GM12878 (cell line): ENCODE data around the gene NCKAP5L. TPM values are rescaled to one million over a fixed set of nuclear protein-coding genes. Genes with fewer than 3 reads are reported as not detected.

ENCODE experiments used
- ATAC-seq: fragments of 200-7000 bp; cut with Tn5 transposase; 3 replicates; pipeline ENCODE4 v1.9.1; 2020; ENCODE audit warnings: mild to moderate bottlenecking, moderate library complexity
- BruUV-seq: library from RNA; stranded (reverse); fragments of 400-500 nt; replicated peaks from 2 replicates; lab custom pipeline; 2021; lab: Mats Ljungman, UMichigan
- CTCF ChIA-PET: fragments of 300-600 bp; sonication (Branson Sonifier 250); formaldehyde crosslinking; extraction: SDS; loops from one replicate; lab custom pipeline; 2021; ENCODE audit warnings: inconsistent platforms; lab: Yijun Ruan, JAX
- POLR2A ChIA-PET: fragments of 350-600 bp; formaldehyde crosslinking; extraction: SDS; loops from one replicate; lab custom pipeline; 2021; ENCODE audit warnings: inconsistent platforms; lab: Charles Lee
- RAD21 ChIA-PET: fragments of 300-600 bp; sonication (Branson Sonifier 250); formaldehyde crosslinking; loops from one replicate; lab custom pipeline; 2023; ENCODE audit warnings: antibody characterized with exemption; ENCODE audit not compliant: unreplicated experiment; lab: Charles Lee
- SMC1A ChIA-PET: fragments of 300-600 bp; sonication (Branson Sonifier 250); formaldehyde crosslinking; loops from one replicate; lab custom pipeline; 2023; ENCODE audit not compliant: unreplicated experiment, uncharacterized antibody; lab: Charles Lee
- DNase-seq: peaks from one replicate; pipeline ENCODE4 v3.0.0-alpha.2; 2011; ENCODE audit warnings: low read depth, low spot score
- FAIRE-seq: peaks from 3 replicates; lab custom pipeline; 2011; peaks lifted over from hg19 to GRCh38; lab: Jason Lieb, UNC
- H2AFZ ChIP-seq: 2 replicates; pipeline ENCODE4 v1.6.0; 2011; ENCODE audit warnings: low read depth, low read length, control low read depth; ENCODE audit not compliant: control insufficient read depth
- H3K27ac ChIP-seq: 2 replicates; pipeline ENCODE4 v1.5.1; 2011; ENCODE audit warnings: control low read depth; ENCODE audit not compliant: control insufficient read depth, insufficient read depth
- H3K27me3 ChIP-seq, 2 experiments: replicated peaks in 1 of 2; 2 replicates each; pipeline versions ENCODE4 v1.6.0 to v1.6.1; 2011; ENCODE audit warnings: low read length in 1 of 2; ENCODE audit not compliant: control insufficient read depth in 2 of 2, insufficient read depth in 2 of 2
- H3K36me3 ChIP-seq, 2 experiments: 2 replicates each; pipeline ENCODE4 v1.5.1; 2011; ENCODE audit warnings: low read length in 1 of 2; ENCODE audit not compliant: control insufficient read depth in 2 of 2, insufficient read depth in 2 of 2
- H3K4me1 ChIP-seq: 2 replicates; pipeline ENCODE4 v1.6.1; 2011; ENCODE audit warnings: mild to moderate bottlenecking, low read length, moderate library complexity, mixed read lengths; ENCODE audit not compliant: control insufficient read depth, insufficient read depth
- H3K4me2 ChIP-seq: 2 replicates; pipeline ENCODE4 v1.6.0; 2011; ENCODE audit warnings: control low read depth; ENCODE audit not compliant: control insufficient read depth, insufficient read depth
- H3K4me3 ChIP-seq: fragments of 200-600 bp; sonication (generic); 2 replicates; pipeline ENCODE4 v1.5.1; 2016
- H3K79me2 ChIP-seq: 2 replicates; pipeline ENCODE4 v1.6.0; 2011; ENCODE audit warnings: low read length; ENCODE audit not compliant: control insufficient read depth, insufficient read depth
- H3K9ac ChIP-seq: 2 replicates; pipeline ENCODE4 v1.8.0; 2011; ENCODE audit warnings: low read length, control low read depth, mixed read lengths; ENCODE audit not compliant: control insufficient read depth, insufficient read depth
- H3K9me3 ChIP-seq: replicated peaks from 3 replicates; pipeline ENCODE4 v1.5.1; 2011; ENCODE audit warnings: mild to moderate bottlenecking, low read length; ENCODE audit not compliant: control insufficient read depth, insufficient read depth
- H4K20me1 ChIP-seq: 2 replicates; pipeline ENCODE4 v1.6.0; 2011; ENCODE audit not compliant: control insufficient read depth, insufficient read depth
- CREB1 ChIP-seq: IDR thresholded peaks from 2 replicates; pipeline ENCODE4 v1.6.1; 2012; ENCODE audit warnings: low read depth, mild to moderate bottlenecking, inconsistent platforms
- JUND ChIP-seq: IDR thresholded peaks from 2 replicates; pipeline ENCODE4 v1.6.1; 2012; ENCODE audit warnings: low read depth, mild to moderate bottlenecking, low read length, improper control_type of control experiment, moderate library complexity
- KAT2A ChIP-seq: conservative IDR thresholded peaks from 2 replicates; pipeline ENCODE4 v1.6.1; 2011; ENCODE audit warnings: low read depth, low read length; ENCODE audit not compliant: control insufficient read depth
- NBN ChIP-seq: fragments of 450-650 bp; IDR thresholded peaks from 2 replicates; pipeline ENCODE4 v1.6.1; 2016
- NRF1 ChIP-seq: conservative IDR thresholded peaks from 2 replicates; pipeline ENCODE4 v1.6.1; 2011; ENCODE audit warnings: mild to moderate bottlenecking, low read depth, low read length, improper control_type of control experiment
- PKNOX1 ChIP-seq: fragments of 450-650 bp; IDR thresholded peaks from 2 replicates; pipeline ENCODE4 v1.6.1; 2016; ENCODE audit warnings: mild to moderate bottlenecking
- POLR2A ChIP-seq: IDR thresholded peaks from 2 replicates; pipeline ENCODE4 v1.6.1; 2011; ENCODE audit warnings: low read depth, mild to moderate bottlenecking, low read length
- POLR2AphosphoS5 ChIP-seq: IDR thresholded peaks from 2 replicates; pipeline ENCODE4 v1.6.1; 2011; ENCODE audit warnings: mild to moderate bottlenecking, low read length, inconsistent platforms
- RAD51 ChIP-seq: fragments of 450-650 bp; IDR thresholded peaks from 2 replicates; pipeline ENCODE4 v1.6.1; 2016; ENCODE audit warnings: moderate library complexity, mild to moderate bottlenecking, inconsistent platforms
- SPI1 ChIP-seq: IDR thresholded peaks from 2 replicates; pipeline ENCODE4 v1.6.1; 2011; ENCODE audit warnings: low read depth, mild to moderate bottlenecking, low read length, moderate library complexity, borderline replicate concordance; ENCODE audit not compliant: insufficient read depth
- TARDBP ChIP-seq: IDR thresholded peaks from 2 replicates; pipeline ENCODE4 v1.6.1; 2016; ENCODE audit warnings: borderline replicate concordance
- USF2 ChIP-seq: IDR thresholded peaks from 2 replicates; pipeline ENCODE4 v1.6.1; 2011; ENCODE audit warnings: low read depth, low read length, improper control_type of control experiment, borderline replicate concordance
- WGBS: methylation state at CpG from one replicate; pipeline ENCODE4 v1.1.6; 2016; ENCODE audit warnings: low lambda C conversion rate; ENCODE audit not compliant: insufficient replicate concordance, insufficient coverage; ENCODE audit errors: missing lambda C conversion rate; 5-methylcytosine and 5-hydroxymethylcytosine counted together
- in situ Hi-C: fragments of 300-500 bp; cut with MboI; formaldehyde crosslinking; loops from 9 replicates; pipeline ENCODE4 v1.14.3; 2018; ENCODE audit warnings: mixed read lengths
- intact Hi-C: fragments of 100-400 bp; cut with micrococcal nuclease; formaldehyde crosslinking; loops from one replicate; pipeline ENCODE4 v1.14.2; 2022; ENCODE audit not compliant: unreplicated experiment
- polyA plus RNA-seq, 11 experiments: library from polyadenylated mRNA; depleted of rRNA in 4 of 11; unstranded in 6 of 11; stranded (reverse) in 5 of 11; fragments of >200 nt; fragmentation: Nextera tagmentation in 4 of 11; fragmentation: Illumina TruSeq in 1 of 11; extraction: Ambion mirVana in 4 of 11; extraction: Trizol in 1 of 11; gene quantifications; 1 replicate in 1 of 11; 2 replicates in 10 of 11; pipeline versions ENCODE4 v1.2.1 to v1.2.3, GENCODE V29; 2011 to 2016; ENCODE audit warnings: inconsistent platforms in 2 of 11, missing spikeins in 2 of 11, low read depth in 1 of 11
- total RNA-seq, 4 experiments: library from RNA; depleted of rRNA in 3 of 4; stranded (reverse); fragments of >200 nt in 3 of 4; fragmentation: Illumina TruSeq in 1 of 4; extraction: Trizol in 1 of 4; gene quantifications; 2 replicates each; pipeline versions ENCODE4 v1.2.1 to v1.2.3, GENCODE V29; 2013 to 2021
- TF ChIP-seq, protein P1 (sequence below): IDR thresholded peaks from 2 replicates; pipeline ENCODE4 v1.6.1; 2011; ENCODE audit warnings: borderline replicate concordance, low read depth, mild to moderate bottlenecking, moderate library complexity, mixed read lengths, low read length; ENCODE audit not compliant: insufficient read depth; ENCODE audit errors: extremely low read length
- TF ChIP-seq, protein P2 (sequence below): fragments of 450-650 bp; conservative IDR thresholded peaks from 2 replicates; pipeline ENCODE4 v1.6.1; 2017; ENCODE audit warnings: mild to moderate bottlenecking, moderate library complexity

The NCKAP5L gene
- total and polyA plus RNA-seq, 10 of the 15 experiments (the other 5 are each of a cell fraction or from before 2014, with no cell fraction given): 0.03 to 15.8 (median 4.4) TPM

DNA sequence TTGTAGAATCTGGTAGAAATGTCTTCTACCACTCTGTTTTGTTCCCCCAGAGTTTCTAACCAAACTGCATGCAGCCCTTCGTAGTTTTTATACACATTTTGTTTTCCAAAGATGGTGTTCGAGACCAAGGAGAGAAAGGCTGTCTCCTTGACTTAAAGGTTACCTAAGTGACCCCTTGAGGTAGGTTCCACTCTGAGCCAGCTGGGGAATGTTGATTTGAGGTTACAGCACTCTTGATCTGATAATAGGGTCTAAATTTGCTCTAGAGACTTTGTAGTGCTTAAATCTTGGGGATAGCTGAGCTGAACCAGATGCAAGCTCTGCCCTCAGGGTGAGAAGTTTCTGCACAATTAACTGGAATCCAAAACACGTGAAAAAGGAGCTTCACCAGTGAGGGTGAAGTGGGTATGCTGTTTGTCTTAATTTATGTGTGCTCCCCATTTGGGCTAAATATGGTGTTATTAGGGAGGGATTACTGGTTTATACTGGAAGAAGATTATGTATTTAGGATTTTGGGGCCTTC, 83.8 kb downstream of the NCKAP5L start (continued):
- no peak for TF ChIP-seq USF2
- no peak for TF ChIP-seq PKNOX1
- no peak for TF ChIP-seq CREB1

- in situ Hi-C loops: no loop called here
- Histone ChIP-seq H4K20me1 (peaks cover 13% of the 10 kb centered on the region; the same call in 1 of the 2 replicates), H3K4me2 (peak overlapping the region; percentile 68), H3K4me1 (0 out of 2 replicates have a peak, but pooled peaks cover 2% of the 10 kb centered on the region), H3K27me3 (no peaks in the 10 kb centered on the region), H3K79me2 (peaks cover 53% of the 10 kb centered on the region), H2AFZ (peak overlapping the region; percentile 84), H3K36me3 (peaks cover 0 to 5% of the 10 kb centered on the region in 2 experiments; a peak in 2 of 4 replicates), H3K27ac (peak overlapping the region; percentile 96), H3K9me3 (no peaks in the 10 kb centered on the region), H3K9ac (peak overlapping the region; percentile 78), H3K4me3 (peak overlapping the region; percentile 77)
- ATAC-seq (peak; percentile 86), FAIRE-seq (peak; percentile 56), DNase-seq (peak; percentile 49)
- intact Hi-C loops: loop anchor here (1.0 to 2.0 kb wide), 2 partner anchors 34 to 35 kb away; partner anchors contain the start of gene FMNL3
- POLR2A ChIA-PET: interaction anchor here (0.6 to 1.9 kb wide), 22 partner anchors 8 to 813 kb away, joined by 3 to 34 read pairs (median 5); partner anchors contain the start of genes FMNL3, NCKAP5L, PRPF40B and SPATS2
- SMC1A ChIA-PET: interaction anchor here (0.7 to 2.8 kb wide), 24 partner anchors 8 to 101 kb away, joined by 3 to 20 read pairs (median 4); partner anchors contain the start of genes BCDIN3D and NCKAP5L
- CTCF ChIA-PET: interaction anchor here (0.5 to 5.6 kb wide), 49 partner anchors 7 to 507 kb away, joined by 3 to 65 read pairs (median 4); partner anchors contain the start of genes BCDIN3D, COX14, FMNL3 and NCKAP5L
- under 1% methylated on average over 35 of the region's 35 CpGs for WGBS
- RAD21 ChIA-PET: interaction anchor here (0.6 to 2.1 kb wide), 32 partner anchors 8 to 654 kb away, joined by 3 to 31 read pairs (median 4); partner anchors contain the start of genes BCDIN3D, FAM186A and FMNL3
- TSS peak; percentile 61 for BruUV-seq
- TF ChIP-seq, protein P1, sequence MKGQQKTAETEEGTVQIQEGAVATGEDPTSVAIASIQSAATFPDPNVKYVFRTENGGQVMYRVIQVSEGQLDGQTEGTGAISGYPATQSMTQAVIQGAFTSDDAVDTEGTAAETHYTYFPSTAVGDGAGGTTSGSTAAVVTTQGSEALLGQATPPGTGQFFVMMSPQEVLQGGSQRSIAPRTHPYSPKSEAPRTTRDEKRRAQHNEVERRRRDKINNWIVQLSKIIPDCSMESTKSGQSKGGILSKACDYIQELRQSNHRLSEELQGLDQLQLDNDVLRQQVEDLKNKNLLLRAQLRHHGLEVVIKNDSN: peak; percentile 24
- TF ChIP-seq TARDBP (no peak), NBN (peak; percentile 21; the same call in 1 of the 2 replicates), POLR2AphosphoS5 (peak; percentile 80; the same call in 1 of the 2 replicates), JUND (no peak), SPI1 (peak; percentile 63), NRF1 (no peak), RAD51 (peak; percentile 54; the same call in 1 of the 2 replicates), POLR2A (peak; percentile 7; the same call in 1 of the 2 replicates), KAT2A (no peak)
- TF ChIP-seq, protein P2, sequence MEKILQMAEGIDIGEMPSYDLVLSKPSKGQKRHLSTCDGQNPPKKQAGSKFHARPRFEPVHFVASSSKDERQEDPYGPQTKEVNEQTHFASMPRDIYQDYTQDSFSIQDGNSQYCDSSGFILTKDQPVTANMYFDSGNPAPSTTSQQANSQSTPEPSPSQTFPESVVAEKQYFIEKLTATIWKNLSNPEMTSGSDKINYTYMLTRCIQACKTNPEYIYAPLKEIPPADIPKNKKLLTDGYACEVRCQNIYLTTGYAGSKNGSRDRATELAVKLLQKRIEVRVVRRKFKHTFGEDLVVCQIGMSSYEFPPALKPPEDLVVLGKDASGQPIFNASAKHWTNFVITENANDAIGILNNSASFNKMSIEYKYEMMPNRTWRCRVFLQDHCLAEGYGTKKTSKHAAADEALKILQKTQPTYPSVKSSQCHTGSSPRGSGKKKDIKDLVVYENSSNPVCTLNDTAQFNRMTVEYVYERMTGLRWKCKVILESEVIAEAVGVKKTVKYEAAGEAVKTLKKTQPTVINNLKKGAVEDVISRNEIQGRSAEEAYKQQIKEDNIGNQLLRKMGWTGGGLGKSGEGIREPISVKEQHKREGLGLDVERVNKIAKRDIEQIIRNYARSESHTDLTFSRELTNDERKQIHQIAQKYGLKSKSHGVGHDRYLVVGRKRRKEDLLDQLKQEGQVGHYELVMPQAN: no peak; the same call in 1 of the 2 replicates
These were observed 86.2 kb downstream of the NCKAP5L start for GRCh38 chr12:49741882-49742620.
